Stimulated activated CD8-positive, alpha-beta memory T cell treated with anti-CD3 and anti-CD28 coated beads, Interleukin-4, amount 100 ng/mL, for 1 hour (primary cell): ENCODE data around the gene DIP2C.
"Not testable (repeated sequence)": the region's sequence is repeated elsewhere in the genome, so short reads cannot be mapped to it uniquely, and the experiment has no call there.

ENCODE experiments used
- DNase-seq, 2 donors: peaks; one replicate each; pipeline ENCODE4 v3.0.0-alpha.2; 2020; ENCODE audit warnings: low read depth in 2 of 2, low spot score in 1 of 2

DIP2C gene

DNA sequence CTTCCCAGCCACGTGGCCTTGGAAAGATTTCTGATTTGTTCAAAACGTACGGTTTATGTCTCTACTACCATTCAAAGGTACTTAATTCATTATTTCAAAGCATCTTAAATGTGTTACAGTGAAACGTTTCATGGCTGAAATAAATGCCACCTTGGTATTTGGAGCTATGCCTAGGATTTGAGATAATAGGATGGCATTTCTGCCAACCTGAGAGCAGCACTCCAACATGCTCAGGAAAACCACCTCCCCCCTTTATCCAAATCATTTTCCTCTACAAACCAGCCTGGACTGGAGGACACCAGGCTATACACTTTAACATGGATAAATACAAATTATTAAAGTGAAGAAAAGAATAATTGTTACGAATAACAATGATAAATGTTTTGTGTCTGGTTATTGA is 293.4 kb downstream of the DIP2C start:
- DNase-seq = no peak

DNA sequence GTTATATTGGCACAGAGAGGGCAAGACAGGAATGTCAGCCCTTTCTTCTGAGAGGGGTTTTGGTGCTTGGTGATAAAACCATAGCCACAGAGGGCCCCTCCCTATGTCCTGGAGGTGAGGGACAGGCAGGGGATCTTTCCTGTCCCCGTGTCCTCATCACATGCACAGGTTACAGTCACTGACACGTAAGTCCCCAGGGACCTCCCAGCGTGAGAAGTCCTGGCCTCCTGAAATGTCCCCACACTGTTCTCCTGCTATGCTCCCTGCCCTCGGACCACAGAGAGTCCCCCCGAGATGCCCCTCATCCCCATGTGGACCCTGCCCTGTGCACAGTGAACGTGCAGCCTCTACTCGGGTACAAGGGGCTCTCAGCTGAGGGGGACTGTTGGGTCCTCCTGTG is 293.8 kb downstream of the DIP2C start:
- no peak for DNase-seq

DNA sequence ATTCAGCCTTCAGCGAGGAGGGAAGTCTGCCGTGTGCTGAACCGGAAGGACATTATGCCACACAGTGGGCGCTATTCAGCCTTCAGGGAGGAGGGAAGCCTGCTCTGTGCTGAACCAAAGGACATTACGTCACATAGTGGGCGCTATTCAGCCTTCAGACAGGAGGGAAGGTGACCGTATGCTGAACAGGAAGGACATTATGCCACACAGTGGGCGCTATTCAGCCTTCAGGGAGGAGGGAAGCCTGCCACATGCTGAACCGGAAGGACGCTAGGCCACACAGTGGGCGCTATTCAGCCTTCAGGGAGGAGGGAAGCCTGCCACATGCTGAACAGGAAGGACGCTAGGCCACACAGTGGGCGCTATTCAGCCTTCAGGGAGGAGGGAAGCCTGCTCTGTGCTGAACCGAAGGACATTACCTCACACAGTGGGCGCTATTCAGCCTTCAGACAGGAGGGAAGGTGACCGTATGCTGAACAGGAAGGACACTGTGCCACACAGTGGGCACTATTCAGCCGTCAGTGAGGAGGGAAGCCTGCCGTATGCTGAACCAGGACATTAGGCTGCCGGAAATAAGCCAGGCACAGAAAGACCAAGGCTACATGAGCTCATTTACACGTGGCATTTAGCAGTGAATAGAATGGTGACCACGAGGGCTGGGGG is 294.9 kb downstream of the DIP2C start:
- DNase-seq = not testable (repeated sequence)

DNA sequence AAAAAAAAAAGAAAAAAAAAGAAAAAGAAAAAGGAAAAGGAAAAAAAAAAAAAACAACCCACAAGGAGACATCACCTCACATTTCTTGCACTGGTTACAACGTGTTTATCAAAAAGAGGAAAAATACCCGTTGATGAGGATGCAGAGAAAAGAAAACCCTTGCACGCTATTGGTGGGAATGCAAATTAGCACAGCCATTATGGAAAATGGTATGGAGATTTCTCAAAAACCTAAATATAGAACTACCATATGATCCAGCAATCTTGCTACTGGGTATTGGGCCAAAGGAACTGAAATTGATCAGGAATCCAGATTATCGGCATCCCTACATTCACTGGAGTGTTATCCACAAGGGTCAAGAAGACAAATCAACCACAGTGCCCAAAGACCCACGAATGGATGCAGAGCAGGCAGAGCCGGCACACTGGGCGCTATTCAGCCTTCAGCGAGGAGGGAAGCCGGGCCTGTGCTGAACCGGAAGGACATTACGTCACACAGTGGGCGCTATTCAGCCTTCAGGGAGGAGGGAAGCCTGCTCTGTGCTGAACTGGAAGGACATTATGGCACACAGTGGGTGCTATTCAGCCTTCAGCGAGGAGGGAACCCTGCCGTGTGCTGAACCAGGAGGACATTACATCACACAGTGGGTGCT is 295.6 kb downstream of the DIP2C start:
- no peak for DNase-seq

DNA sequence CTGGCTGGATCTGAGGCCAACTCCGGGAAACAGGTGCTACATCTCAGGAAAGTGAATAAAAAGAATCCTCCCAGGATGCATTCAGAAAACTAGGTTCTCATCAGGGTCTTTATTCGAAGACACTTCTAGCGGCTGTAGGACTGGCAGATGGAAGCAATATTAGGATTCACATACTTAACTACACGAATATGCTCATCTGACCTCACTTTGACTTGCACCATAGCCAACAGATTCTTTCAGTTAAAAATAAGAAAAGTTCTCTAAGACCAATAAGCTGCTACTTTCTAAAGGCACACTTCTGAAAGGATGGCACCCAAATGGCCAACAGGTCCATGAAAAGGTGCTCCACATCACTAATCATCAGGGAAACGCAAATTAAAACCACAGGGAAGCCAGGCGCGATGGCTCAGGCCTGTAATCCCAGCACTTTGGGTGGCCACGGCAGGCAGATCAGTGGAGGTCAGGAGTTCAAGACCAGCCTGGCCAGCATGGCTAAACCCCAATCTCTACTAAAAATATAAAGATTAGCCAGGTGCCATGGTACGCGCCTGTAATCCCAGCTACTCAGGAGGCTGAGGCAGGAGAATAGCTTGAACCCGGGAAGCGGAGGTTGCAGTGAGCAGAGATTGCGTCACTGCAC is 296.2 kb downstream of the DIP2C start:
- DNase-seq = no peak

DNA sequence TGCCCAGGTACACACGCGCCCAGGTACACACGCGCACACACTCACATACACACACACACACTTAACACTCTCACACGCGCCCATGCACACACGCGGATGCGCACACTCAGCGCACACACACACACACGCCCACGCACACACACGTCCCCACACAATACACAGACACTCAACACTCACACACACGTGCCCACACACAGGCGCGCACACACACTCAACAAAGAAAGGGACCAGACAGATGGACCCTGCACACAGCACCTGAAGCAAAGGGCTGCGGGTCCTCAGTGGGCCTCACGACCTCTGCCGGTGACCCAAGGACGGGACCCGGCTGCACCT is 296.8 kb downstream of the DIP2C start:
- DNase-seq = no peak

DNA sequence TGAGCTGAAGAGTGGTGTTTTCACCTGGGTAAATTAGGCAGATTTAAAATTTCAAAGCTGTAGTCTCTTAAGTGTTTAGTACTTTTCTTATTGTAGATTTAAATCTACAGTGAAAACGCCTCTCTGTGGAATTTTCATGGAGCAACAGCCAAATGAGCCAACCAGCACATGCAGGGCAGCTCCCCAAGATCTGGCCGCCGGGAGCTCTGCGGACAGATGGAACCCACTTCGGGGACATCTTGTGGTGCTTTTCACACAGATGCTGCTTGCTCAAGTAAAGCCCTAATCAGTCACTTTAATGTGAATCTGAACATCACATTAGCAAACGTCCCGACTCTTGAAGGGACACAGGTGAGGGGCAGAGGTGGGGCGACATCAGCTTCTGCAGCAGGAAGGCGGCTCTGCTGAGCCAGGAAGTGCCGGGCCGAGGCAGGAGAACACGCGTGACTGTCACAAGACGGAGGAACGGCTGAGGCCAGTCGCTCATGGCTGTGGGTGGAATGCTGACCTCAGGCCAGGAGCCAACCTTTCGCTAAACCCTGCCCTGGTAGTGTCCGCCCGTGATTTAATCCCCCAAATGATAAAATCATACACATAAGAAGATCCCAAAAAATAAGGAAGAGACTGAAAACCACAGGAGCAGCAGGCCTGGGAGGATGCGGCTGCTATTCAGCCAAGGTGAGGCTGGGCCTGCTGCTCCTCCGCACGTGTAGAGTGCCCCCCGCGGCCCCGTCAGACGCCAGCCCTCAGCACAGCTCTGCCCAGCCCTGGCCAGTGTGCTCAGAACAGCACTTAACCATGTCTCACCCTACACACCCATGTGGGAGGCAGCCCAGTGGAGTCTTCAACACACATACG is 297.4 kb downstream of the DIP2C start:
- no peak for DNase-seq

DNA sequence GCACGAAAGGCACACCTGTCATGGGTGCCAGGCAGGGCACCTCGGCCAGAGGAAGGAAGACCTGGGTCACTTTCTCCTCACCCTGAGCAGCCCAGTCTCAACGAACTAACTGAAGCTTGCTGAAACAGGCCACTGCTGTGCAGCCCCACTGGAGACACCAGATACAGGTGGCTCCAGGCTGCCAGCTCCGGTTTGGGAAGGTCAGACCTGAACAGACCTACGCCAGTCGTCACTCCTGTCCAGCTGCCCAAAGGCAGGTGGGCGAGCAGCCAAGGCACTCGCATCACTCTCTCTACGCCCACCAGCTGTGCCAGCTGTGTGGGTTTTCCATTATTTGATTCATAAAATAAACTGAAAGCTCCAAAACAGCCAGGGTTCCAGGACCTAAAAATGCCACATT is 298.2 kb downstream of the DIP2C start:
- no peak for DNase-seq

DNA sequence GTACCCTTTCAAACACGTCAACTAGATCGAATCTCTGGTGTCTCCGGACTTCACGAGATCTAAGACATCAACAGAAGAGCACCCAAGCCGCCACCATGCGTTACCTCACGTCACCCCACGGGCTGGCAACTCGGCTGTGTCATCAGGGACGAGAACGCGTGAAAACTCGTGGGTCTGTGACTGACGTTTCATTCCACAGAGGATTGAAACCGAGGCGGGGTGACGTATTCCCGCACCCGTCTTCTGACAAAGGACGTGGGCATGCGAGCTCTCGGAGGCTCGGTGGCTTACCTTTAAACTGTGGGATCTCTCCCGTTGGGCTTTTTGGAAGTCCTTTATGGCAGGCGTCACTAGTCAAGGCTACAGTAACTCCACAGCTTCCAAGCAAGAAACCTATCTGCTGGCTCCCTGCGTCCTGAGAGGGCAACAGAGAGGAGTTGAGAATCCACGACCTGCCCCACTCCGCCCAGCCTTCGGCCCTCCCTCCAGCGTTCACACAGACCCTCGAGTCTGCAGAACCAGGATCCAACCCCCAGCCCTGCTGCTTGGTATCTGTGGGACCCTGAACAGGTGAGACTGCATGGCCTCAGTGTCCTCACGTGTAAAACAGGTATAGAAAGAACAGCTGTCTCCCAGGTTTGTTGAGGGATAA is 298.9 kb downstream of the DIP2C start:
- no peak for DNase-seq

DNA sequence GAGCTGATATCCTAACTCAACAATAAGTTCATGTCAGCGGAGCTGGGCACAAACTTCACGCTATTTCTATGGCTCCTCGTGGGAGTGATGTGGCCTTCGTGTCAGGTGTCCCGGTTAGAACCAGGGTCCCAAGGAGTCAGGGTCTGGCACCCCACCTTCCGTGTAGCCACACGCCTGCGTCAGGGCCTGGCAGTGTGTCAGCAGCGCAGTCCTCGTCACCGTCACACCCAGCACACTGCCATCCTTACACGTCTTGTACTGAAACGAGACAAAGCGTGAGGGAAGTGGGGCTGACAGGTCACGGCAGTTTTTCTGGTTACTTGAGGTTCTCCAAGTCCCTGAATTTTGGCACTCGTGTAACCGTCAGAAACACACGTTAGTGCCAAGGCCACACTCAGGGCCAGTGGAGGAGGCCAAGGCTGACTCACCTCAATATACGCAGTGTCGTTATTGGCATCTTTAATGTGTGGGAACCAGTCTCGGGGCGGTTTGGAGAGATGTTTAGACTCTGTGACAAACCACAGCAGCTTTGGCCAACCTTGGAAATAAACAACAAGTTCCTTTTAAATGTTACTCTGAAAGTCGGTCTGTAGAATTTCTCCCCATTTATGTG is 299.5 kb downstream of the DIP2C start:
- DNase-seq = no peak

DNA sequence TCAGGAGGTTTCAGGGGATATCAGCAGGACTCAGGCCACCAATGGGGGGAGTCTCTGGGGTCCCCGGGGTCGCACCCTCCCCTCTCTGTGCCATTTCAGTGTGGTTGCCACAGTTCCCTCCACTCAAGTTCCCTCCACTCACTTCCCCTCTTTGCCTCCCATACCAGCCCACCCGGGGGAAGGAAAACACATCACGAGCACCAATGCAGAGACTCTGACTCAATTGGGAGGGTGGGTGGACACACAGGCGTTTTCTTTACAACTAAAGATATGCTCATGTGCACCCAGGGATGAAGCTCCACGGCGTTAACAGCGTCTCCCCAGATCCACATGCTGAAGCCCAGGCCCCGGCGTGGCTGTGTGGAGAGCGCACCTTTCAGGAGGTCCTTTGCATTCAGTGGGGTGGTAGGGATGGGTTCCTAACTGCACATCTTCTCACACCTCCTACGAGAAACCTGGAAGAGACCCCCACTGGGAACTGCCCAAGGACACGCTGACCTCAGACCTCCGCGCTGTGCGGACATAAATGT is 300.1 kb downstream of the DIP2C start:
- no peak for DNase-seq

DNA sequence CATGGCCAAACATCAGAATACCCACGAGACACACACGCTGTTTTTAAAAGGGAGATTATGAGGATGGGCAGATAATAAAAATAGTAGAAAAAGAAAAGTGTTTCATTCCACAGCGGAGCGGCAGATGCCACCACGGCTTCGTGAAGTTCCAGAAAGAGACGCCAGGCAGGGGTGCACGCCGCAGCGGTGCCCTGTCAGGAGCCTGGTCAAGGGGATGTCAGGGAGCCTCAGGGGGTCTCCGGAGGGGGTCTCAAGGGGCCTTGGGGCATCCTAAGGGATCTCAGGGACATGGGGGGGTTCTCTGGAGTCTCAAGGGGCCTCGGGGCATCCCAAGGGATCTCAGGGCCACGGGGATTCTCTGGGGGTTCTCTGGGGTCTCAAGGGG is 300.8 kb downstream of the DIP2C start:
- no peak for DNase-seq

DNA sequence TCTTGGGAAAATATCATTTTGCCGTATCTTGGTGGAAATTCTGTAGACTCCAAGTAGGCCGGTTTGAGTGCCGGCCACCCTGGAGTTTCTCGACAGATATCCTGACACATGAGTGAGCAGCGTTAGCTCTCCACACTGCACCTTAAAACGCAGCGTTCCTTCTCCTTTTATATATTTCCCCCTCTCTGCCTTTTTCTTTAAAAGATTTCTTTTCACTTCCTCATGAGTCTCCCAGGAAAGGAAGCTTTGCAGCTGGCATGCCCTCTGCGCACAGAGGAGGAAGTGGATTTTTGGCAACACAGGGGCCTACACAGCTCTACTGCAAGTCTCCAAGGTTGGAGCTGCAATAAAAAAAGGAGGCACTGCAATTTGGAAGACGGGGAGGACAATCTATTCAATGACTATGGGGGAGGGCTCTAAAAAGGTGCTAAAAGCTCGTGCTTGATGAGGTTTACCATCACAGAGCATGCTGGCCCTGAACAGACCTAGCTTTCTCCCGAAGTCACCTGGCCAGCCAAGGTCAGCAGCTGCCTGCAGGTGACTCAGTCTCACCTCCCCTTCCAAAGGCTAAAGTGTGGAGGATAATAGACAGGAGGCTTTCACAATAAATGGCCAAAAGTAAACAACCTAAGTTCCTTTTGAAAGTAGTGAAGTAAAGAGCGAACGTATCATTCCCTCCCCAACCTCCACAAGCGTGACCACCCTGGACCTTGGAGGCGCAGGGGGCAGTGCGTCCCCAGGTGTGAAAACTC is 301.4 kb downstream of the DIP2C start:
- no peak for DNase-seq

DNA sequence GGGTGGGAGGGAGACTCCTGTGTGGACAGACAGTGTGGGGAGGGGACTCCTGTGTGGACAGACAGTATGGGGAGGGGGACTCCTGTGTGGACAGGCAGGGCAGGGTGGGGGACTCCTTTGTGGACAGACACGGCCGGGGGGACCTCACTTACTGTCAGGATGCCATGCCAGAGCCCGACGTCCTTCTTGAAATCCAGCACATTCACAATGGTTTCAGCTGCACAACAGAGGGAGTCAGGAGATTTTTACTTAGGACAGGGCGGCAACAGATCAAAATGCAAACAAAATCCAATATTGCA is 301.9 kb downstream of the DIP2C start:
- DNase-seq = no peak

DNA sequence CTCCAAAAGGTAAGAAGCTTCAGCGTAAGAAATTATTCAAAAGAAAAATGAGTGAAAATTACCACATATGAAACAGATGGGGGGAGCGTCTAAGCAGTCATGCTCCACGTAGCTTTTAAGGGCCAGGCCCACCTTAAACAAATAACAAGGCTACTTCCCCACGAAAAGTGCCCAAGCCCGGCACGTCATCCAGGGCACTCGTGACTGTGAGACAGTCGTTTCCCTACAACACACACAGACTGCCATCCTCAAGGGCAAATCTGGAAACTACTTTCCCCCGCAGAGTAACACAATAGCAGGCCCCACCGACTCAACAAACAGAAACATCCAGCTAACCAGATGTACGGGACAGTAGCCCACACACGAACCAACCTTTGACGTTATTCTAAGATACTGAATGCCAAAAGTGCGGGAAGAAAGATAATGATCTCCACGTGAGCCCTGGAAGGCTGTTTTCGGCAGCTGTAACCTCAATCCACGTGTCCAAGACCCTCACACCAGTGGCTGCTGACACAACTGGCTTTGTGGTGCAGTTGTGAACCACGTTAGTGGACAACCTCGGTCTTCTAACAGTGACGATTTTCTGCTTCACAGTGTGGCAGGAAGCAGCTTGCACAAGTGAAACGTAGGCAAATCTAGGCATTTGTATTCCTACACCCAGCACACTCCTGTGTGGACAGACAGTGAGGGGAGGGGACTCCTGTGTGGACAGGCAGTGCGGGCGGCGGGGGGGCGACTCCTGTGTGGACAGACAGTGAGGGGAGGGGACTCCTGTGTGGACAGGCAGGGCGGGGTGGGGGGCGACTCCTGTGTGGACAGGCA is 302.5 kb downstream of the DIP2C start:
- DNase-seq = no peak

DNA sequence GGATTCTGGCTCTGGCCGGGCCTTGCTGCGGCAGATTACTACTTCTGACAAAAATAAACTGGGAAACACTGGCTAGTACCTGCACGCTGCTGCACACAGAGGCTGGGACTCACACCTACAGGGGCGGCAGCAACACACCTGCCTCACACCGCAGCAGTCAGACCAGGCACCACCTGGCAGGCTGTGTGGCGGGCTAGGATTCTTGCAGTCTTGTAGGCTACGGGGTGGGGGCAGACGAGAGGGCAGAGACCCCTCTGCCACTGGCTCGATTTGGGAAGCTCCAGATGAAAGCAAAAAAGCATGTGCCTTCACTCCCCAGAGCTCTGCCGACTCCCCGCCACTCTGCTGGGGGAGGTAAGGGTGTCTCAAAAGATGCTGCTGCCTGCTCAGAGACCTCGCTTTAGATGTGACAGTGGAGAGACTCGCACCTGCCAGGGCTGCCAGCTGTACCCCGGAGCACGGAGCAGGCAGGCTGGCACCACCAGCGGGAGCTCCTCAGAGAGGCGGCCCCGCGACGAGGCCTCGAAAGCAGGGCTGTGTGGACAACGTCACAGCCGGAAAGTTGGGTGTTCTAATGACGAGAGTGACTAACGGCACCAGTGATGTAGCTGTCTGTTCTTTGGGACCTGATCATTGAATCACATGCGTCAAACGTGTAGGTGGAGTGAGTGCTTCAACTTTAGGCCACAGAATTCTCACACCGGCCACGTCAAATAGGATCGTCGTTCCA is 303.7 kb downstream of the DIP2C start:
- no peak for DNase-seq

DNA sequence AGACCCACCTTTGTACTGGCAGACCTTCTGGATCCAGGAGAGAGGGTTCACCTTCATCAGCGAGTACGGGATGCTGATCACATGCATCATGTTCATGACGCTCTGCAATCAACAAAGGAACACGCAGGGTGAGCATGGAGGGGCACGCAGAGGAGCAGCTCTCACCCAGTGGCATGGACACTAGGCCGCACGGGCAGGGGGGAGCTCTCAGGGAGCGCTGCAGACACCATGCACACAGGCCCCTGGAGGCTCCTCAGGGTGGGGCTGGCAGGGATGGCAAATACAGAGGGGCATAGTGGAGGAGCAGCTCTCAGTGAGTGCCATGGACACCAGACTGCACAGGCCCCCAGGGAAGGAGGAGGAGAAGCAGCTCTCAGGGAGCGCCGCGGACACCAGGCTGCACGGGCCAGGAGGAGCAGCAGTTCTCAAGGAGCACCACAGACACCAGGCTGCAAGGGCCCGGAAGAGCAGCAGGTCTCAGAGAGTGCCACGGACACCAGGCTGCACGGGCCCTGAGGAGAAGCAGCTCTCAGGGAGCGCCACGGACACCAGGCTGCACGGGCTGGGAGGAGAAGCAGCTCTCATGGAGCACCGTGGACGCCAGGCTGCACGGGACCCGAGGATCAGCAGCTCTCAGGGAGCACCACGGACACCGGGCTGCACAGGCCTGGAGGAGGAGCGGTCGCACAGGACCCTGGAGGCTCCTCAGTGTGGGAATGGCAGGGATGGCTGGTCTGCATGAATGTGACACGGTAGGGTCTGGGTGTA is 304.7 kb downstream of the DIP2C start:
- DNase-seq = no peak

DNA sequence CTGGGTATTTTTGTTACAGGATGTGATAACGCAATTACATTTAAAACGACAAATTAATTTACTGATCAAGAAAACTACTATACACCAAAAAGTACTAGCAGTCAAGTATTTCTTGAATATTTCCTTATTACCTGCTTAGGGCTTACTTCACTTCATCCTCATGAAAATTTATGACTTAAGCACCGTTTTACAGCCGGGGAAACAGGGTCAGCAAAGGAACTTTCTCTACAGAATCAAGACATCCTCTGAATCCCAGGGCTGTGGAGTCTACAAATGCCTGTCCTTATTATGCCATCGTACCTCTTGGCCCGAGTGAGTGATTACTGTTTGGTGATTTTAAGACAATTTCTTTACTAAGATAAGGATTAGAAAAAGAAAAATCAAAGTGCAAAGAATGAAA is 305.9 kb downstream of the DIP2C start:
- DNase-seq = no peak
